ENCODE results near the gene GRIK5. TPM values are rescaled to one million over a fixed set of nuclear protein-coding genes. Genes with fewer than 3 reads are reported as not detected.
"Not testable (repeated sequence)": the region's sequence is repeated elsewhere in the genome, so short reads cannot be mapped to it uniquely, and the experiment has no call there.

Gene GRIK5
- total RNA-seq, 1 donor from 2014 or later: 6.9 TPM

DNA sequence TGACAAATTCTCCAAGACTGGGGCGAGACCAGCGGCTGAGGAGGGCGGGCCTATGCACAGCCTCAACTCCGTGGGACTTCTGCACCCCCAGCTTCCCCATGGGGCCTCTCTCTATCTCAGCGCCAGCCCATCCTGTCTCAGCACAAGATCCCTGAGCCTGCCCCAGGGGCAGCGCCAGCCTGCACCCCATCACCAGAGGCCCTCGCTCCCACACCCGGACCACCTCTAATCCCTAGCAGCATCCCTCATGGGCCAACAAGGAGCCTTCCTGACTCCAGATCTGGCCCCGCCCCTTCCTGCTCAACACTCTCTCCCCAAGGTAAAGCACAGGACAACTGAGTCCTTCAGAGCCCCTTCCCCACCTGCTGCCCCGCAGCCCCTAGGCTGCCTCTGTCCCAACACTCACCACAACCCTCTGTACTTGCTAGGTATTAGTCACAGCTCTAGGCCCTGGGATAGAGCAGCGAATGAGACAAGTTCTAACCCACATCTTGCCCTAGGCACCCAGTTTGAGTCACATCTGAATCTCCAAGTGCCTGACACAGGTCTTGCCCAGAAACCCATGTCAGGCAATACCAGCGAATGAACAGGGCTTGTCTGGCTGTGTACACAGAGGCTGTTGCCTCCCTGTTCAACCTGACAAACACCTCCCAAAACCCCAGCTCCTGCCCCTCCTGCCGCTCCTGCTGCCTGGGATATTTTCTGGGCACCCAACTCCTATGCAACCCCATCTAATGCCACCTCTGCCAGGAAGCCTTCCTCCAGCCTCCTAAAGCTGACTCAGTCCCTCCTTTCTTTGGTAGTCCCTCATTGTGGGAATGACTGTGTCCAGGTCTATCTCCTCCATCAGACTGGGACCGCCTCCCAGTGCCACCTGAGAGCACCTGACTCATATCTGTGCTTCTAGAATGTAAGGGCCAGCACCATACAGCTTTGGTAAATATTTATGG is 18.6 kb downstream of the GRIK5 start:
- no peak for DNase-seq (ENCODE audit: low spot score)

DNA sequence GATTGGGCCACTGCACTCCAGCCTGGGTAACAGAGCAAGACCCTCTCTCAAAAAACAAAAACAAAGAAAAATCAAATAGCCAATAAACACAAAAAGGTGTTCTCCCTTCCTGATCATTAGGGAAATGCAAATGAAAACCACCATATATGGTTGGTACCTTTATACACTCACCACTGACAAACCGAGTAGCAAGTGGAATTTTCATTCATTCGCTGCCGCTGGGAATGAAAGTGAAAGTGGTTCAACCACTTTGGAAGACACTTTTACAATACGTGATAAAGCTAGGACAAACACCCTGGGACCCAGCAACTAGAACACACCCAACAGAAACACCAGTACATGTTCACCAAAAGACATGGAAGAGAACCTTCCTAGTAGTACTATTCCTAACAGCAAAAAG is 21.0 kb downstream of the GRIK5 start:
- DNase-seq (ENCODE audit: low spot score): no peak

- DNase-seq (ENCODE audit: low spot score): no peak
These were observed 24.4 kb downstream of the GRIK5 start for GRCh38 chr19:42045575-42045974.

- no peak for DNase-seq (ENCODE audit: low spot score)
These were observed 27.4 kb downstream of the GRIK5 start for GRCh38 chr19:42042455-42043170.

GRCh38 chr19:42040491-42040890 is 29.5 kb downstream of the GRIK5 start:
- not testable (repeated sequence) for DNase-seq (ENCODE audit: low spot score)

GRCh38 chr19:42040031-42040430 is 30.0 kb downstream of the GRIK5 start:
- no peak for DNase-seq (ENCODE audit: low spot score)

GRCh38 chr19:42038666-42039065 is 31.3 kb downstream of the GRIK5 start:
- no peak for DNase-seq (ENCODE audit: low spot score)

GRCh38 chr19:42037649-42038048 is 32.4 kb downstream of the GRIK5 start:
- DNase-seq (ENCODE audit: low spot score): no peak

GRCh38 chr19:42034640-42035391 is 35.2 kb downstream of the GRIK5 start:
- DNase-seq (ENCODE audit: low spot score): not testable (repeated sequence)

DNA sequence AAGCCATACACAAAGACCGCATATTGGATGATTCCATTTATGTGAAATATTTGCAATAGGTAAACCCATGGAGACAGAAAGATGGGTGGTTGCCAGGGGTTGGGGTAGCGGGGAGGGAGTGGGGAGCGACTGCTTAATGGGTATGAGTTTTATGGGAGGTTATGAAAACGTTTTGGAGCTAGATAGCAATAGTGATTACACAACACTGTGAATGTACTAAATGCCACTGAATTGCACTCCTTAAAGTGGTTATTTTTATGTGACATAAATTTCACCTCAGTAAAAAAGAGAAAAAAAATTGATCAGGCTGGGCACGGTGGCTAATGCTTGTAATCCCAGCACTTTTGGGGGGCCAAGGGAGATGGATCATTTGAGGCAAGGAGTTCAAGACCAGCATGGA is 36.6 kb downstream of the GRIK5 start:
- no peak for DNase-seq (ENCODE audit: low spot score)

- DNase-seq (ENCODE audit: low spot score): no peak
These were observed 37.6 kb downstream of the GRIK5 start for GRCh38 chr19:42032431-42032830.

- DNase-seq (ENCODE audit: low spot score): no peak
These were observed 39.2 kb downstream of the GRIK5 start for GRCh38 chr19:42030645-42031440.

GRCh38 chr19:42028304-42029216 is 41.4 kb downstream of the GRIK5 start:
- no peak for DNase-seq (ENCODE audit: low spot score)

- DNase-seq (ENCODE audit: low spot score): no peak
These were observed 45.3 kb downstream of the GRIK5 start for GRCh38 chr19:42024622-42025111.

- no peak for DNase-seq (ENCODE audit: low spot score)
These were observed 46.1 kb downstream of the GRIK5 start for GRCh38 chr19:42023943-42024260.

DNA sequence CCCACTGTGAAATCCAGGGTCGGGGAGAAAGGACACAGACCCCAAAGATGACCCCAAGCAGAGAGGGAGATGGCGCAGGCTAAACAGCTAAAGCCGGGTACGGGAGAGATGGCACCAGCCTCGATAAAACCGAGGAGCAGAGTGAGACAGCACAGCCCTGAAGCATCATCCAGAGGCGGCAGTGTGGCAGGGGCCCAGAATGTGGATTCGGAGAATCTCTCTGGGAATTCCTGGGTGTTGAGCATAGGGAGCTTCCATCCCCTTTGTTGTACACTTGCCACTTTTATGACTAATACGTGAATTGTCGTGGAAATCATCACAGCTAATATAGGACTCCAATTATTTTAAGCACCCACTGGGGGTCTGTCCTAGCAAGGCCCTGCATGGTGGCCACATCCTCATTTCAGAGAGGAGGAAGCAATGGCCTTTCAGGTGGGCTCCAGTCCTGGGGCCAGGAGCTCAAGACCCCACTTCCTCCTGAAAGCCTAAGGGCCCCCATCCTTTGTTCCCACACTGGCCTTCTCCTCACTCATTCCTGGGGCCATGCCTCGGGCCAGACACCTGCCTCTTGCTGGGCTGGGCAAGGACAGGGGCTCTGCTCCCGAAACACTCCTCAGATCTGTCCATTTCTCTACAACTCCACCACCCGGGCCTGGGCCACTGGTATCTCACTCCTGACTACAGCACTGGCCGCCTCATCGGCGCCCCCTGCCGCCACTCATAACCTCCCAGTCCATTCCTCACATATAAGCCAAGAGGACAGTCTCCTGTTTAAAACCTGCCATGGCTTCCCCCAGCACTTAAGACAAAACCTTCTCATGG is 46.7 kb downstream of the GRIK5 start:
- no peak for DNase-seq (ENCODE audit: low spot score)

GRCh38 chr19:42022616-42023015 is 47.4 kb downstream of the GRIK5 start:
- DNase-seq (ENCODE audit: low spot score): no peak

DNA sequence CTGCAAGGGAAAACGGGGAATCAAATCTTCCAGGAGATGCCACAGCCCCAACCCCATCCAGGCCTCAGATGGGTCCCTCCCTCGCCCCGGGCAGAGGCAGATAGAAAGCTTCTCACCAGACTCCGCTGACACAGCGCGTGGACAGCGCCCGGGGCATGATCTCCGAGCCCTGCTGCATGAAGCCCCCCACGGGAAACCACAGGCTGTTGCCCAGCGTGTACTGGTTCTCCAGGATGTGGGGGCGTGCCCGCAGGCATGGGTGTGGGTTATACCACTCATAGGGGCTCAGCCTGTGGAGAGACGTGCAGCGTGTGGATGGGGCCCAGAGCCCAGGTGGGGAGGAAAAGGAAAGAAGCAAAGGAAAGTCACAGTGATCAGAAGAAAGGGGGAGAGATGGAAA is 48.8 kb downstream of the GRIK5 start:
- DNase-seq (ENCODE audit: low spot score): no peak

DNA sequence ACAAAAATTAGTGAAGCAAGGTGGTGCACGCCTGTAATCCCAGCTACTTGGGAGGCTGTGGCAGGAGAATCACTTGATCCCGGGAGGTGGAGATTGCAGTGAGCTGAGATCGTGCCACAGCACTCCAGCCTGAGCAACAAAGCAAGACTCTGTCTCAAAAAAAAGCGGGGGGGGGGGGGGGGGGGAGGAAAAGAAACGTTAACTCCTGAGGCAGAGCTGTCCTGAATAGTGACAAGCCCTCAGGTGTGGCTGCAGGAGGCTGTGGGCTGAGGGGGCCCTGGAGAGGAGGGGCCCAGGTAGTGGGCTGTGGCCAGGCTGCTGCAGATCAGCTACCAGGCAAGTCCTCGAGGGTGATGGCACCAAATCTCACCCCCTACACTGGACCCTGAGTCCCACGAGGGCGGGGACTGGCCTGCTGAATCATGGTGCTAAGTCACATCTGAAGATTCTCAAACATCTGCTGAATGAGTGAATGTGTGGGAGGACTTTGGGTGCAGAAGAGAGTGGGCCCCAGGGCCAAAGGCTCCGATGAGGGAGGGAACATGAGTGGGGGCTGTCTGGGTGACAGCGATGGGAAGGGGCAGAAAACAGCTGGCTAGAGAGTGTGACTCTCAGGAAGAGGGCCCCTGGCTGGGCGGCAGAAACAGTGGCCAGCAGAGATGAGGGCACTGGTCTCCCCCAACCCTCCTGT is 51.4 kb downstream of the GRIK5 start:
- no peak for DNase-seq (ENCODE audit: low spot score)

Measured in ureter (tissue), 1 donor.